Subcutaneous adipose tissue (tissue), 4 donors: Measurements from ENCODE around the gene PDLIM7. TPM values are rescaled to one million over a fixed set of nuclear protein-coding genes. Genes with fewer than 3 reads are reported as not detected.

ENCODE experiments used
- total RNA-seq, 4 donors: library from RNA; depleted of rRNA; stranded (reverse); fragments of >200 nt; gene quantifications; one replicate each; pipeline ENCODE4 v1.1.0, GENCODE V29; 2016
- TF ChIP-seq, protein P1 (sequence below): fragments of 450-650 bp; IDR thresholded peaks from one replicate; pipeline ENCODE4 v1.5.1; 2016; ENCODE audit warnings: low read depth, mild to moderate bottlenecking, control low read depth, antibody characterized with exemption, moderate library complexity

Gene PDLIM7
- total RNA-seq, 4 donors from 2014 or later, result 11.2 to 43.1 (median 16.6) TPM

- TF ChIP-seq, protein P1, sequence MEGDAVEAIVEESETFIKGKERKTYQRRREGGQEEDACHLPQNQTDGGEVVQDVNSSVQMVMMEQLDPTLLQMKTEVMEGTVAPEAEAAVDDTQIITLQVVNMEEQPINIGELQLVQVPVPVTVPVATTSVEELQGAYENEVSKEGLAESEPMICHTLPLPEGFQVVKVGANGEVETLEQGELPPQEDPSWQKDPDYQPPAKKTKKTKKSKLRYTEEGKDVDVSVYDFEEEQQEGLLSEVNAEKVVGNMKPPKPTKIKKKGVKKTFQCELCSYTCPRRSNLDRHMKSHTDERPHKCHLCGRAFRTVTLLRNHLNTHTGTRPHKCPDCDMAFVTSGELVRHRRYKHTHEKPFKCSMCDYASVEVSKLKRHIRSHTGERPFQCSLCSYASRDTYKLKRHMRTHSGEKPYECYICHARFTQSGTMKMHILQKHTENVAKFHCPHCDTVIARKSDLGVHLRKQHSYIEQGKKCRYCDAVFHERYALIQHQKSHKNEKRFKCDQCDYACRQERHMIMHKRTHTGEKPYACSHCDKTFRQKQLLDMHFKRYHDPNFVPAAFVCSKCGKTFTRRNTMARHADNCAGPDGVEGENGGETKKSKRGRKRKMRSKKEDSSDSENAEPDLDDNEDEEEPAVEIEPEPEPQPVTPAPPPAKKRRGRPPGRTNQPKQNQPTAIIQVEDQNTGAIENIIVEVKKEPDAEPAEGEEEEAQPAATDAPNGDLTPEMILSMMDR, result no peak
Measured at GRCh38 chr5:177459819-177460628, 37.4 kb downstream of the PDLIM7 start.

DNA sequence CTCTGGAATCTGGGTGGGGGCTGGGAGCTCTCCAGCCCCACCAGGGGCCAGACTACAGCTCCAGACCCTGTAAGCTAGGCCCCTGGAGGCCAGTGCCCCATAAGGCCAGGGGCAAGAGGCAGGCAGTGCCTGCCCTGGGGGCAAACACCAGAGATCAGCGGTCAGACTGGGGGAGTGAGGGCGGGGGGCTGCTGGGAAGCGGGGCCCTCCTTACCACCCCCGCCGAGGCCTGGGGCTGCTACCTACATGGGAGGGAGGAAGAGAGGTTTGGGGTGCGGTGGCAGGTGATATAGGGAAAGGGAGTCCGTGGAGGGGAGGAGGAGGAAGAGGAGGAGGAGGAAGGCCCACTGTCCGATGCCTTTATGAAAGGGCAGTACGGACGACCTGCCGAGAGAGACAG lies 38.0 kb downstream of the PDLIM7 start:
- TF ChIP-seq, protein P1, result no peak

- TF ChIP-seq, protein P1, result no peak
Measured at GRCh38 chr5:177458912-177459350, 38.5 kb downstream of the PDLIM7 start.

DNA sequence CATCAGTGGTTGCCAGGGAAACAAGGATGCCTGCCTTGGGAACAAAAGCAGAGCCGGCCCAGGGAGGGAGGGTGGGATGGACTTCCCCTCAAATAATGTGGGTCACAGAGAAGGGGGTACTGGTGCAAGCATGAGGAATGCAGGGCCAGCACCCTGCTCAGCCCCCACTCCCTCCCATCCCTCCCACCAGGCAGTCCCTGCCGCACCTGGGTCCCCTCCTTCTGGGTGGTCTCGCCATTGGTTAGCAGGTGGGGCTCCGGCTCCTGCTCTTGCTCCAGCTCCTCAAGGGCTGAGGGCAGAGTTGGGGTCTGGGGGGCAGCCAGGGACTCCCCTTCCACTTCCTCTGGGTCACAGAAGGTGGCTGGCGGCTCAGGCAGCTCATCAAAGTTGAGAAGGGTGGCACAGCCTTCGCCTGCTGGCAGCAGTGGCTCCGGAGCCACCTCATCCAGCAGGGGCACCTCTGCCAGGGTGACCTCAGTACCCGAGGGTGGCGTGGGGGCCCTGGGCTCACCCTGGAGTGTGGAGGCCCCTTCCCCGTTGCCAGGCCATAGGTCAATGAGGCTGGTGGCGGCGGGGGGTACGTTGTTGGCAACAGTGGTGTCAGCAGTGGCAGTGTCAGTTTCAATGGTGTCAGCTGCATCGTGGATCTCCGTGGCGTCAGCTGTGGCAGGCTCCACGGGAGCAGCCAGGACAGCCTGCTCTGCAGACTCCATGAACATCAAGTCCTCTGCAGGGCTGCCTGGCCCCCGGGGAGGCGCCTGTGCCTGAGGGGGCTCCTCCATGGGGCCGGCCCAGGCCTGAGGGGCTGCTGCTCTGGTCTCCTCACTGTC lies 39.3 kb downstream of the PDLIM7 start:
- TF ChIP-seq, protein P1, result no peak

GRCh38 chr5:177456976-177457851 lies 40.2 kb downstream of the PDLIM7 start:
- TF ChIP-seq, protein P1, result no peak

DNA sequence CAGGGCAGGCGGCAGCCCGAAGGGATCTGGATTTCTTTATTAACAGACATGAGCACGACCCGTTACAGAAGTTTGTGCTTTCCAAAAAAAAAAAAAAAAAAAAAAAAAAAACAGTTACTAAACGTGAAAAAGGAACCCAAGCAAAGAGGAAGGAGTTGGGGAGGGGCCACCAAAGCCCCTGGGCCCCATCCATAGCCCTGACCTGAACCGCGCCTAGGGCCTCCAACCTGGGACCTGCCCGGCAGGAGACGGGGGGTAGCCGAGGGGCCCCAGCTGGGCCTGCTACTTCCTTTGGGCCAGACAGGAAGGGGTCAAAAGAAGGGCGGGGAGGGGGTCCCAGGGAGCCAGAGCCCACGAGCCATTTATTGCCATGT lies 40.8 kb downstream of the PDLIM7 start:
- TF ChIP-seq, protein P1, result no peak
